ENCODE data around the gene TRNAU1AP.

TRNAU1AP gene

GRCh38 chr1:28552758-28553663, at the start of gene TRNAU1AP:
TSS of gene TRNAU1AP (plus strand) at chr1:28553085. CDS start at chr1:28553111, 26 bp downstream.
- TF ChIP-seq, protein P1, sequence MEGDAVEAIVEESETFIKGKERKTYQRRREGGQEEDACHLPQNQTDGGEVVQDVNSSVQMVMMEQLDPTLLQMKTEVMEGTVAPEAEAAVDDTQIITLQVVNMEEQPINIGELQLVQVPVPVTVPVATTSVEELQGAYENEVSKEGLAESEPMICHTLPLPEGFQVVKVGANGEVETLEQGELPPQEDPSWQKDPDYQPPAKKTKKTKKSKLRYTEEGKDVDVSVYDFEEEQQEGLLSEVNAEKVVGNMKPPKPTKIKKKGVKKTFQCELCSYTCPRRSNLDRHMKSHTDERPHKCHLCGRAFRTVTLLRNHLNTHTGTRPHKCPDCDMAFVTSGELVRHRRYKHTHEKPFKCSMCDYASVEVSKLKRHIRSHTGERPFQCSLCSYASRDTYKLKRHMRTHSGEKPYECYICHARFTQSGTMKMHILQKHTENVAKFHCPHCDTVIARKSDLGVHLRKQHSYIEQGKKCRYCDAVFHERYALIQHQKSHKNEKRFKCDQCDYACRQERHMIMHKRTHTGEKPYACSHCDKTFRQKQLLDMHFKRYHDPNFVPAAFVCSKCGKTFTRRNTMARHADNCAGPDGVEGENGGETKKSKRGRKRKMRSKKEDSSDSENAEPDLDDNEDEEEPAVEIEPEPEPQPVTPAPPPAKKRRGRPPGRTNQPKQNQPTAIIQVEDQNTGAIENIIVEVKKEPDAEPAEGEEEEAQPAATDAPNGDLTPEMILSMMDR (IDR thresholded peaks at IDR 0.05), result no peak

DNA sequence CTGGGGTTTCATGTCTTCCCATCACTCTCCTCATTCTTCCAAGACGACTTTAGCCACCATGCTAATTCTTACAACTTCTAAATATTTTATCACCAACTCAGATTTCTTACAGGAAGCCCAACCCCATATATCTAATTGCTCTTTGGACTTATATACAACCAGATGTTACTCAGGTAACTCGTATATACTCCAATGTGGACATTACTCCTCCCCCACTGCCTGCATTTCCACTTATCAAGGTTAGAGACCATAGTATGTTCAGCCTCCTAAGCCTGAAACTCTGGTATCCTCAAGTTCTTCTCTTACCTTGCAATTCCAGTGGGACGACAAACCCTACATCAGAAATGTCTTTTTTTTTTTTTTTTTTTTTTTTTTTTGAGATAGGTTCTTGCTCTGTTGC, 49.8 kb upstream of the TRNAU1AP start:
- TF ChIP-seq, protein P1 (IDR thresholded peaks at IDR 0.05), result no peak

GRCh38 chr1:28505406-28506187, 47.3 kb upstream of the TRNAU1AP start, which contains the start of gene RCC1:
TSS of gene RCC1 (plus strand) at chr1:28506043. CDS start at chr1:28529867, 23,824 bp downstream.
- TF ChIP-seq, protein P1 (IDR thresholded peaks at IDR 0.05), result no peak

DNA sequence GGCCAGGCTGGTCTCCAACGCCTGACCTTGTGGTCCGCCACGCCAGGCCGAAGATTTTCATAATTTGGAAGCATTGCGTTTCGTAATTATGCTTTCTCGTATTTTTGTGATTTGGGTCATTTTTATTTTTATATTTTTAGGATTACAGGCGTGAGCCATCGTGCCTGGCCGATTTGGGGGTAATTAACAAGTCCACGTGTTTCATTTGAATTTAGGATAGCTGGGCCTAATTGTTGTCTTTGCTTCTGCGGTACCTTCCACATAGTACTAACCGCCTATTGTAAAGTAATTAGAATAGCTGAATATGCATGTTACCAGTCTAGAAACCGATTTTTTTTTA, 46.0 kb upstream of the TRNAU1AP start:
- TF ChIP-seq, protein P1 (IDR thresholded peaks at IDR 0.05), result no peak

DNA sequence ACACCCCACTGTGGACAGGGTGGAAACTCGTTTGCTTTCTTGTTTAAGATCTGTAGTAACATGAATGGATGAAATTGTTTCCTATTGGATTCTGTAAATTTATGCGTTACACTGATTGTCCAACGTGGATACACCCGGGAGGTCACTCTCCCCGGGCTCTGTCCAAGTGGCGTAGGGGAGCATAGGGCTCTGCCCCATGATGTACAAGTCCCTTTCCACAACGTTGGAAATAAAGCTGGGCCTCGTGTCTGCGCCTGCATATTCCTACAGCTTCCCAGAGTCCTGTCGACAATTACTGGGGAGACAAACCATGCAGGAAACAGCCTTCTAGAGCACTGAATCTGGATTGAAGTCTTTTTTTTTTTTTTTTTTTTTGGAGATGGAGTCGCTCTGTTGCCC, 45.6 kb upstream of the TRNAU1AP start:
- TF ChIP-seq, protein P1 (IDR thresholded peaks at IDR 0.05), result no peak

DNA sequence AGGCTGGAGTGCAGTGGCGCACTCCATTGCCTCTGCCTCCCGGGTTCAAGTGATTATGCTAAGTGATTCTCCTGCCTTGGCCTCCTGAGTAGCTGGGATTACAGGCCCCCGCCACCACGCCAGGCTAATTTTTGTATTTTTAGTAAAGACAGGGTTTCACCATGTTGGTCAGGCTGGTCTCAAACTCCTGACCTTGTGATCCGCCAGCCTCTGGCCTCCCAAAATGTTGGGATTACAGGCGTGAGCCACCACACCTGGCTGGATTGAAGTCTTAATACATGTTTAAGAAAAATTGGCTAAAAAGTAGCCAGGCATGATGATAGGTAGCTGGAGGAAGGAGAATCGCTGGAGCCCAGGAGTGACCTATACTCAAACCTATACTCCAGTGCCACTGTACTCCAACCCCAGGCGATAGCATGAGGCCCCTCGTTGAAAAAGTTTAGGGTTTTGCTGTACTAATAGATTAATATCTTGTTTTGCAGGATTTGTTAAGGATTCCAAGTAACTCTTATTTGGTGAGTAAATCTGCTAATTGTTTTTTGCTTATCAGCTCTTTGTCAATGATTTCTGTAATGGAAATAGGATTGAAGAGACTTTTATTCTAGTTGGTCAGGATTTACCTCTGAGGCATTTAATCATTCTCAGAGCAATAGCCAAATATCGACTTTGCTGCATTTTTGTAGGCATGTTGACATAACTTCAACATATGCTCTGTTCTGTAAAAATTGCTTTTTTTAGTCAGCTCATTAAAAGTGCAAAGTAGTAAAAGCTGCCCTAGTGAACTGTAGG, 45.0 kb upstream of the TRNAU1AP start:
- TF ChIP-seq, protein P1 (IDR thresholded peaks at IDR 0.05), result no peak

DNA sequence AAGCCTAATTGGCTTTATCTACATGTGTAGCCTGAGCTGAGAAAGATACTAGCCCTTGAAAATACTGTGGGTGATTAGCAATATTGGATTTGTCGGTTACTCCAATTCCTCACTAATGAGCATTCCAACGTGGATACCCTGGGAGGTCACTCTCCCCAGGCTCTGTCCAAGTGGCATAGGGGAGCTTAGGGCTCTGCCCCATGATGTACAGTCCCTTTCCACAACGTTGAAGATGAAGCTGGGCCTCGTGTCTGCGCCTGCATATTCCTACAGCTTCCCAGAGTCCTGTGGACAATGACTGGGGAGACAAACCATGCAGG, 44.5 kb upstream of the TRNAU1AP start:
- TF ChIP-seq, protein P1 (IDR thresholded peaks at IDR 0.05), result no peak
